GM04504 (cell line): ENCODE results near the gene PAK4.

Source experiments
- DNase-seq: peaks from one replicate; pipeline ENCODE4 v3.0.0-alpha.2; 2012; ENCODE audit warnings: low read depth

Gene PAK4

DNA sequence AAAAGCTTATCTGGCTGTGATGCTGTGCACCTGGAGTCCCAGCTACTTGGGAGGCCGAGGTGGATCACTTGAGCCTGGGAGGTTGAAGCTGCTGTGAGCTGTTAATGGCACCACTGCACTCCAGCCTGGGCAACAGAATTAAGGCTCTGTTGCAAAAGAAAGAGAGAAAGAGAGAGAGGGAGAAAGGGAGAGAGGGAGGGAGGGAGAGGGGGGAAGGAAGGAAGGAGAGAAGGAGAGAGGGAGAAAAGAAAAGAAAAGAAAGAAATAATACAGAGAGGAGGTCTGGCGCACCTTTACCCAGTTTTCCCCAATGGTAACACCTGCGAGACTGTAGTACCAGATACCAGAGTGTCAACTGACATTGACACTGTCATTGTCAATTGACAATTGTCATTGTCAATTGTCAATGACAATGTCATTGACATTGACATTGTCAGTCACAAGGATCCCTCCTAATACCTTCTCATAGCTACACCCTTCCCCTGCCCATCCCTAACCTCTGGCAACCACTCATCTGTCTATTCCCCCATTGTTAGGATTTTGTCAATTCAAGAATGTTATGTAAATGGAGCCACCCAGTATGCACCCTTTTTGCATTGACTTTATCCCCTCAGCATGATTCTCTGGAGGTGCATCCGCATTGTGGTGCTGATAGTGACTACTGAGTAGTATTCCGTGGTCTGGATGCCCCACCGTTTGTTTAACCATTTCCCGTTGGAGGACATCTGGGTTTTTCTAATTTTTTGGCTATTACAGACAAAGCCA, 21.3 kb downstream of the PAK4 start:
- DNase-seq = no peak

DNA sequence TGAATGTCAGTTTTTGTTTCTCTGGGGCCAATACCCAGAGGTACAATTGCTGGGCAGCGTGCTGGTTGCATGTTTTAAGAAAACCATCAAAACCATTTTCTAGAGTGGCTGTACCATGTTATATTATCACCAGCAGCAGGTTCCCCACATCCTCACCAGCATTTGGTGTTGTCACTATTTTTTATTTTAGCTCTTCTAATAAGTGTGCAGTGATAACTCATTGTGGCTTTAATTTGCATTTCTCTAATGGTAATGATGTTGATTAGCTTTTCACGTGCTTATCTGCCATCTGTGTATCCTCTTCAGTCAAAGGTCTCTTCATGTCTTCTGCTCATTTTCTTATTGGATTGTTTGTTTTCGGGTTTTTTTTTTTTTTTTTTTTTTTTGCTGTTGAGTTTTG, 21.9 kb downstream of the PAK4 start:
- no peak for DNase-seq

DNA sequence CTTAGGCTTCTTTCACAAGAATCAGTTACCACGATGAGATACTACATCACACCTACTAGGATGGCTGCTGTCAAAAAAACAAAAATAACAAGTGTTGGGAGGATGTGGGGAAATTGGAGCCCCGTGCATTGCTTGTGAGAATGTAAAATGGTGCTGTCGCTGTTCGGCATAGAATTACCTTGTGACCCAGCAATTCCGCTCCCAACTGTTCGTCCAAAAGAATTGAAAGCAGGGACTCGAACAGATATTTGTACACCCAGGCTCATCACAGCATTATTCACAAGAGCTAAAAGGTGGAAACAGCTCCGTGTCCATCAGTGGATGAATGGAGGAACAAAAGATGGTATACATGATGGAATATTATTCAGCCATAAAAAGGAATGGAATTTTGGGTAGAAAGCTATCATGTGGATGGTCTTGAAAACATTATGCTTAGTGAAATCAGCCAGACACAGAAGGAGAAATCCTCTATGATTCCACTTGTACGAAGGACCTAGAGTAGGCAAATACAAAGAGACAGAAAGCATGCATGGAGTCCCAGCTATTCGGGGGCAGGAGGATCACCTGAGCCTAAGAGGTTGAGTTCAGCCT, 23.4 kb downstream of the PAK4 start:
- no peak for DNase-seq

DNA sequence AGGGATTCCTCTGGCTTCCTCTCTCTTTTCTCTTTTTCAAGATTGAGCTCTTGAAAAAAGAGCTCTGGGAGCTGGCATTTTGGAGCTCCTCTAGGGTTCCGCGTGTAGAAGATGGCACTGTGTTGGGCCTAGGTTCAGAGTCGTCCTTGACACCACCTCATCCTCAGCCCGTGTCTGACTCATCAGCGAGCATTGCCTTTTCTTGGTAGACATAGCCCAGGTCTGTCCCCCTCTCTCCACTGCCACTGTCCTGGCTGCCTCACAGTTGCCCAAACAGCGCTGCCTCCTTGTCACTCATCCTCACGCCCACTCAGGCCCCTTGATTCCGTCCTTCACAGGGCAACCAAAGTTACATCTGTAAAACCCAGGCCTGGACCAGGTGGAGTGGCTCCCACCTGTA, 24.6 kb downstream of the PAK4 start:
- DNase-seq = no peak

DNA sequence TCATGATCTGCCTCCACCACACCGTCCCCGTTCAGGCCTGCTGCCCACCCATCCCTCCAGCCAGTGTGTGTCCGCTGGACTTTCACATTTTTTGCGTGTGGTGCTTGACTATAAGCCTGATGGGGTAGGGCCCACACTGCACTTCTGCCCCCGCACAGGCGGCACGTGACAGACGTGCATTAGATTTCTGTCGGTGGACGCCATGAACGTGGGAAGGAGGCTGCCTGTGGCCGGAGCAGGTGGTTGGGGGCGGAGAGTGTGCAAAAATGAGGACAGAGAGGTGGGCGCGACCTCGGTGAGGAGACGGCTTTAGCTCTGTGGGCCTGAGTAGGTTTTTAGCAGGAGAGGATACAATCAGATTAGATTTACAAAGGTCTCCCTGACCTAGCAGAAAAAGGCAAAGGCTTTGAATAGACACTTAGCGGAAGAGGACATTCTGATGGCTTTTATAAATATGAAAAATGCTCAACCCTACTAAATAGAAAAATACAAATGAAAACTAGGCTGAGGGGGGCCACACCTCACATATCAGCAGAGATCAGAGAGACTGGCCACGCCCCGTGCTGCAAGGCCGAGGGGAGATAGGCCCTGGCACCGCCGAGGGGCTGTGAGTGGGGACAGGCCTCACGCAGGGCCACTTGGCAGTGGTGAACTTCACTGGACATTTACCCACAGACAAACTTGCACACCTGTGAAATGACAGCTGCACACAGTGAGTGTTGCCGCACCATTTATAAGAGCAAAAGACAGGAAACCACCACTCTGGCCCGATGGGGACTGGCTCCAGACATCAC, 25.4 kb downstream of the PAK4 start:
- no peak for DNase-seq

DNA sequence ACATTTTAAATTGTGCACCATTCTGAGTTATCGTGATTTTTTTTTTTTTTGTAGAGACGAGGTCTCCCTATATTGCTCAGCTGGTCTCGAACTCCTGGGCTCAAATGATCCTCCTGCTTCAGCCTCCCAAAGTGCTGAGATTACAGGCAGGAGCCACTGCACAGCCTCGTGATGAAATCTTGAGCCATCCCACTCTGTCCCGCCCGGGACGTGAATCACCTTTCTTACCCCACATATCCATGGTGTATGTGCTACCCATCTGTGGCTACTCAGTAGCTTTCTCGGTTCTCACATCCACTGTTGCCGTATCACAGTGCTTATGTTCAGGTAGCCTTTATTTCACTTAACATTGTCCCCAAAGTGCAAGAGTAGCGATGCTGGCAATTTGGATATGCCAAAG, 26.5 kb downstream of the PAK4 start:
- no peak for DNase-seq

DNA sequence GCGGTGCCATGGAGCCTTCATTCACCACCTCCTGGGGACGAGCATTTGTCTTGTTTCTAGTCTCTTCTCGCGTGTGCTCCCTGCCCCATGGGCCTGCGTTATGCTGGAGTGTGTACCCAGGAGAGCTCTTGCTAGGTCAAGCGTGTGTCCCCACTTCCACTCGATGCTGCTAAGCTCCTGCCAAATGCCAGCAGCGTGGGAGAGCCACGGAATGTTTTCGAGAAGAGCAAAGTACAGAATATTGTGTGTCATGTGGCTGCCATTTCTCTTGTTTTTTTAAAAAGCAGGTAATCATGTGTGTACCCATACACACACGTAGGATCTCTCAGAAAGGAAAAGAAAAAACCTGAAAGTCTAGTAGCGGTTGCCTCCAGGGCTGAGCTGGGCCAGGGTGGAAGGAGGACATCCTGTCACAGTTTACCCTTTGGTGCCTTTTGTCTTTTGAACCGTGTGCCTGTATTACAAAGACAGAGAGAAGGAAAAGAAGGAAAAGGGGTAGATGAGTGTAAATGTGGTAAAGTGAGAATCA, 28.6 kb downstream of the PAK4 start:
- no peak for DNase-seq

DNA sequence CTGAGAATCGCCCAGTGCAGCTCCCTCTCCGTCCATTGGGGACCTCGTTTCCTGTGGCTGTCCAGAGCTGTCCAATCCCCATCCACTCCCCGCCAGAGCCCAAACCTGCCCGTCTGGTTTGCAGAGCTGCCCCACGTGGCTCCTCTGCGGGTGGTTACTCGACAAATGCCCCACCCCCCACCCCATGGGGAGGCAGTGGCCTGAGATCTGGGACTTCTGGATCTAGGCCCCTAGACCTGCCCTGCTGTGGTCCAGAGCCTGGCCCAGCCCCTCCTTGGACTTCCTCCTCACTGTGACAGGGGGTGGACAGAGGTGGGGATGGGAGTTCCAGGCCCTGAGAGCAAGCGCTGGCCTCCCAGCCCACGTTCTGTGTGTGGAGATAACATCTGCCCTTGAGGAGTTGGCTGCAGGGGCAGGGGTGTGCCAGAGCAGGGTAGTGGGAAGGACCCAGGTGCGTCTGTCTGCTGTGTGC, 29.1 kb downstream of the PAK4 start:
- DNase-seq = no peak

DNA sequence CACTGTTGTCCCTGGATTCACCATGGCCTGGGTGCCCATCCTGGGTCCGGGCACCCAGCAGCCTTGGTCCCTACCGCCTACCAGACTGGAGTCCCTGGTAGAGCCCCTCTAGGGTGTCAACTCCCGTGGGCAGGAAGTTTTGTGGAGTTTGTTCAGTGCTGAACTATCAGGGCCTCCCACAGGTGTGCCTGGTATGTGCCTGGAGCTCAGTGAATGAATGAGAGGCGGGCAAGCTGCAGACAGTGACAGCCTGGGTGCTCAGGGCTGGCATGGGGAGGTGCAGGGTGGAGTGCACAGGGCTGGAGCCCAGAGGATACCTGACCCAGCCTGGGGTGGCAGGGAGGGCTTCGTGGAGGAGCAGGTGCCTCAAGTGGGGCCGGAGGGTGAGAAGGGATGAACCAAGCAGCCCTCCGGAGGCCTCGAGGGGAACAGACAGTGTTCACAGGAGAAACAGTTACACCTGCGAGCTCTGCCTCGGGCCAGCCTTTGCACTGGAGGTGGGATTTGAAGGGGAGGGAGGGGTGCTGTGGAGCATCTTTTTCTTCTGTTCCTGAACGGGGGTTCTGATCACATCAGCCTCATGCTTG, 29.6 kb downstream of the PAK4 start:
- DNase-seq = no peak

DNA sequence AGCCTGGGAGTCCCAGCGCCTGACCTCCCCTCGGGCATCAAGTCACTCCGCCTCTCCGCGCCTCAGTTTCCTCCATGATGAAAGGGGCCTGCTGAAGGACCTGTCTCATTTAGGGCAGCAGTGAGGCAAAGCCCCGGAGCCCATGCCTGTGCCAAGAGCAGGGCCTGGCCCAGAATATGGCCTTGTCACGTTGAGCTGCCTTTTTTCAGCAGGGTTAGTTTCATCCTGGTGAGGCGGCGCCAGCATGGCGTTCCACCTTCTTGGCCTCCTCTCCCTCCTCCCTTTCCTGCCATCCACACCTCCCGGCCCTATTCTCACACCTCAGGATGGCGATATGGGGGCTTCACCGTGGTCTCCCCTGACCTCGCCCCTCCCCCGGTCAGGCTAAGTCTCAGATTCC, 30.2 kb downstream of the PAK4 start:
- no peak for DNase-seq

DNA sequence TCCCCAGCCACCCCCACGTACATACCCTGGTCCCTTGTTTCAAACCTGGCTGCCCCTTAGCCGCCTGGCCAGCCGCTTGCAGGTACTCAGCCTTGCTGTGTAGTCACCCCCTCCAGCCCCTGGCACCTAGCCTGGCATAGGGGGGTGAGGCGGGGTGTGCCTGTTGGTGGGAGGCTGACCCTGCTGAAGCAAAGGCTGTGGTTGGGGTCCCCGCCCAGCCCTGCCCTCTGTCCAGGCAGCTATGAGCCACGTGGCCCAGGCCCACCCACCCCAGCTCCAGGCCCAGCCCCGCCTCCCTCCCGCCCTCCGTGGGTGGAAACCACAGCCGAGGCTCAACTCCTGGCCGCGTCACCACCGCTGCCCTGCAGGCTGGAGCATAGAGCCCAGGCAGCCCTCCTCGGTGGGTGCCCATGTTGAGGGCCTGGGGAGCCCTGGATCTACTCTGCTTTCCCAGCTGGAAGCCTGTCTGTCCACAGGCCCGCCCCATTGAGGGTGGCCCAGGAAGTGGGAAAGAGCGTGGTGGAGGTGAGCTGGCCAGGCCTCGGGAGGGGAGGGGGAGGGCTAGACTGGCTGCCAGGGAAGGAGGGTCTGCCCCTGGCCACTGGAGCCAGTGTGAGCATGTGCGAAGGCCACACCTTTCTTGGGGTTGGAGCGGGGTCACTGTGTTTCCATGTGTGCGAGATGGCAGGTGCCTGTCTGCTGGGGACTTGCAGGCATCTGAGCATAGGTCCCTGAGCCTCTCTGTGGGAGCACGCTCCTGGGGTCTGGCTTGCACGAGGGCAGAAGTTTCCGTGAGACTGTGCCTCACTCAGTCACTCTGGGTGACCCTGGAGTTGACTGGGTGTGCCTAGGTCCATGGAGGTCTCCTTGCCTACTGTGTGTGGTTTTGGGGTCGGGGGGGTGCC, 31.0 kb downstream of the PAK4 start:
- no peak for DNase-seq

DNA sequence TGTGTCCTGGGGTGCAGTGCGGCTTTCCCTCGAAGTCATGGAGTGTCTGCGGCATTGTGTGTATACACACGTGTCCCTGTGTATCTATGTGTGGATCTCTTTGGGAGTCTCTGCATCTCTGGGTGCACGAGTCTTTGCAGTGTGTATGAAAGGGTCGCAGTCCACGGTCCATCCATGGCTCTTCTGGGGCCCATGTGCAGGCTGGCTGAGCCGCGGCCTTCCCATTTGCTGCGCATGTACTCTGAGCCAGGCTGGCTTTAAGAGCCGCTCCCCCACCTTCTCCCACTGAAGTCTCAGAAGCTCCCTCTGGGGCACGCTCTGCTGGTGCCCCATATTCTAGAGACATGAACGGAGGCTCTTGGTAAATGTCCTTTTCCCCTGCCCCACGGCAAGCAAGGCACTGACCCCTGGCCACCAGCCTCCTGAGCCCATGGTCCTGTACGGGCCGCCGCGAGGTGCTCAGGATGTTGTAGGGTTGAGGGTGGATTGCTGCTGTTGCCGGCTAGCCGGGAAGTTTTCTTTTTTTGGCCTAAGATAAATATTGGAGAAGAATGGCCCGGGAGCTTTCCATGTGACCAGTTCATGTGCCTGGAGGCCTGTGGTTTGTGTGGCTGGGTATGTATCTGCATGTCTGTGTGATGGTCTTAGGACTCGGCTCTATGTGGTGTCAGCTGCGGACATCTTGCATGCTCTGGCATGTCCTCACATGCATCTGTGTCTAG, 31.9 kb downstream of the PAK4 start:
- DNase-seq = no peak

DNA sequence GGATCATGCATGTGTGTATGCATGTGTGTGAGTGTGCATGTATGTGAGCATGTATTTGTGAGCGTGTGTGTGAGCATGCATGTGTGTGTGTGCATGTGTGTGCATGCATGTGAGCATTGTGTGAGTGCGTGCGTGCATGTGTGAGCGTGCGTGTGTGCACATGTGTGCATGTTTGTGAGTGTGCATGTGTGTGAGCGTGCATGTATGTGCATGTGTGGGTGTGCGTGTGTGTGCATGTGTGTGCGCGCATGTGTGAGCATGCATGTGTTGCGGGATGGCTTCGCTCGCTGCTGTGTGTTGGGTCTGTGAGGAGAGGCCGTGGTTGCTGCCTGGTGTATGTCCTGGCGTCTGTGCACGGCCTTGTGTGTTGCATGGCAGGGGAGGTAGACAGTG, 32.4 kb downstream of the PAK4 start:
- DNase-seq = no peak

DNA sequence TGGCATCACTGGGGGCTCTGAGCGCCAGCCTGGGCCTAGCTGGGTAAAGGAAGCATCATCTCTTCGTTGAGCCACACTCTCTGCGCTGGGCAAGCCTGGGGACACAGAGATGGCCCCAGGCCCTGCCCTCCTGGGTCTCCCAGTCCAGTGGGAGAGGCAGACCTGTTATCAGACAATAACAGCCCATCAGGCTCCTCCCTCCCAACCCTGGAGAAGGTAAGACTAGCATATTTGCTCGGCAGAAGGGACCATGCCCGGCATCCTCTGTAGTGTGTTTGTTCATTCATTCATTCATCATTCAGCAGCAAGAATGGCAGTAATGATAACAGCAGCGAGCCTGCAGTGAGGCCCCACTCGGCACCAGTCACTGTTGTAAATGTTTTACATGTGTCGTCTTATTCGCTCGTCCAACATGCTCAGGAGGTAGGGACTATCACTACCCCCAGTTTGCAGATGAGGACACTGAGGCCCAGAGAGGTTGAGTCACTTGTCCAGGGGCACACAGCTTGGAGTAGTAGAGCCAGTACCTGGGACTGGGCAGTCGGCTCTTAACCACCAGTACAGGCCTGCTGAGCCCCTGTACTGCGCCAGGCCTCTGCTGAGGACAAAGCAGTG, 33.2 kb downstream of the PAK4 start:
- DNase-seq = no peak

DNA sequence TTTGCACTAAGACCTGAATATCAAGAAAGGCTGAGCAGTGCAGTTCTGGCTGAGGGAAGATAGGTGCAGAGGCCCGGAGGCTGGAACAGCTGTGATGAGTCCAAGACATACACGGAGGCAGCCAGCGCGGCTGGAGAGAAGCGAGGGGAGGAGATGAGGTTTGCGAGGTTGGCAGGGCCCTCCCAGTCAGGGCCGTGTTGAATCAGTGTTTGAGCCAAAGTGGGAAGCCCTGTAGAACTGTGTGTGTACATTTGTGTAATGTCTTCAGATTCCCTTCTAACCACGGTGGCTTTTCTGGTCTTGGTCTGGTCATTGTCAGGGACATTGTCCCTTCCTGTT, 34.9 kb downstream of the PAK4 start:
- no peak for DNase-seq

DNA sequence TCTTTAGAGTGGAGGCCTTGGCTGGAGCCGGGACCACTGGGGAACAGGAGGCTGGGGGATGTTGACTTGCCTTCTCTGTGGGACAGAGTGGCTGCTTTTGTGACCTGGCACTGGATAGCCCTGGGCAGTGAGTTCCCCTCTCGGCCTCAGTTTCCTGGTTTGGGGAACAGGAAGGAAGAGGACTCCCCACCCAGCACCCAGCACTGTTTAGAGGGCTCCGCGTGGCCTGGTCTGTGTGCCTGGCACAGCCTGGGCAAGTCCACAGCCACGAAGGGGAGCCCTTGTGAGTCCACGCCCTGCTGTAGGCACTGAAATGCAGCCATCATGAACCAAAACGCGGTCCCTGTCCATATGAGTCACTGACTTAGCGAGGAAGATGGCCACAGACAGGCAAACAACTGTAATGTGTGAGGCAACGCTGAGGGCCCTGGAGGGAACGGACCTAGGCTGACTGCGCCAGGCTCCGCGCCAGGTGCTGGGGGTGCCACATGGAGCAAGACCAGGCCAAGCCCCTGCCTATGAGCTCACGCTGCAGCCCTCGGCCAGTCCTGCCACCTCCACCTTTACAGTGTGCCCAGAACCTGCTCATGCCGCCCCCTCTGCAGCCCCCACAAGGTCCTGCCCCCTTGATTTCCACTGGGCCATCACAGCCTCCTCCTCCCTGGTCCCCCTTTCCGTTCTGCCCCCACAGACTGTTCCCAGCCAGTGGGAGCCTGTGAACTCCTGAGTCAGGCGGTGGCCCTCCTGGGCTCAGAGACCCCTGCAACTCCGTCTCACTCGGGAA, 35.5 kb downstream of the PAK4 start:
- no peak for DNase-seq

DNA sequence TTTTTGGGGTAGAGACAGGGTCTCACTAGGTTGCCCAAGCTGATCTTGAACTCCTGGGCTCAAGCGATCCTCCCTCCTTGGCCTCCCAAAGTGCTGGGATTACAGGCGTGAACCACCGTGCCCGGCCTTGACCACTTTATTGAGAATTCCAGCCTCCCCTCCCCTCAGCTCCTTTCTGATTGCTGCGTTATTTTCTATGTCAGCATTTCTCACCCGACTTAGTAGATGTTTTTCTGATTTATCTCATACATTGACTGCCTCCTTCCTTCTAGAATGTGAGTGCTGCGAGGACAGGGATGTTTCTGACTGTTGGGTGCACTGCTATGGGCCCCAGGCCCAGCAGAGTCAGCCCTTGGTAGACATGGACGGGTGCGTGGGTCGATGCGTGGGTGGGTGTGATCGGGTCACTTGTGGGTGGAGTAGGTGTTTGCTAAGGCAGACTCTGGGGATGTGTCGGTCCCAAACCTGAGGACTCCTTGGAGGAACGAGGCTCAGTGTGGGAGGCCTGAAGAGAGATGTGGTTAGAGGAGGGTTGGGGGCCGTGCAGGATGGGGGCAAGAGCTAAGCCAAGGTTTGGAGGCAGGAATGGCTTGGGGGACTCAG, 37.0 kb downstream of the PAK4 start:
- DNase-seq = no peak

DNA sequence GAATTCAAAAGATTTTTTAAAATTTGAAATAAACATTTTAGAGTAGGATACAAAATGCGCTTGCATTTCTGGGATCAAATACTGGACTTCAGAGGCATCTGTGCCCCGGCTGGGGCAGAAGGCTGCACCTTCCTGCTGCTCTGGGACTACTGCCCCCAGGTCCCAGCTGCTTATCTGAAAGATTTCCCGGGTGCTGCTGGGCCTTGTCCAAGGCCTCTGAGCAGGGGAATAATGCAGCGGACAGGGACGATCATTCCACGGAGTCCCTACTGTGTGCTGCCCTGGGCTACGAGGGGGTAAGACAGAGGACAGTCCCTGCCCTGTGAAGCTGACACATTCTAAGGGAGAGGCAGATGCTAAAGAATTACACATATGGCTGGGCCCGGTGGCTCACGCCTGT, 38.0 kb downstream of the PAK4 start:
- no peak for DNase-seq

DNA sequence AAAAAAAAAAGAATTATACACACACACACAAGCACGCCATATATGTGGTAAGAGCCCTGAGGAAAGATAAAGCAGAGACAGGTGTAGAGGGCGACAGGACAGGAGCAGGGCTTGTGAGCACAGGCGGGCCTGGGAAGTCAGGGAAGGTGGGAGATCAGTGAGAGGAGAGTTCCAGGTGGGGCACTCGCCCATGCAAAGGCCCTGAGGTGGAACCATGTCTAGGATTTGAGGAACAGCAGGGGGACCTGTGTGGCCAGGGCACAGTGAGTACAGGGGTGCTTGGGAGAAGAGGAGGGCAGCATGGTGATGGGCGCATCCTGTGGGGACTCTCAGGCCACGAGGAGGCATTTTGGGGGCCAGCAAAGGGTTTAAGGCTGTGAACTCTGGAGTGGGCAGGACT, 38.7 kb downstream of the PAK4 start:
- no peak for DNase-seq
